ENCODE measurements around the gene TRAF4. TPM values are rescaled to one million over a fixed set of nuclear protein-coding genes. Genes with fewer than 3 reads are reported as not detected.

Gene TRAF4
- total and polyA plus RNA-seq, 9 of the 15 experiments (the other 6 are each of a cell fraction or from before 2014, with no cell fraction given) = 2.4 to 147 (median 72.4) TPM

- TF ChIP-seq TCF7 (IDR thresholded peaks at IDR 0.05; ENCODE audit: borderline replicate concordance) (no peak), SIX5 (IDR thresholded peaks at IDR 0.05; ENCODE audit: borderline replicate concordance in 1 of 2, insufficient read depth in 1 of 2, low read depth in 1 of 2, low read length in 2 of 2) (no peak), ZNF12 (CRISPR knock-in tag; IDR thresholded peaks at IDR 0.05) (no peak), ARID1B (IDR thresholded peaks at IDR 0.05) (peak; percentile 22), ZNF263 (CRISPR knock-in tag; IDR thresholded peaks at IDR 0.05; ENCODE audit: borderline replicate concordance) (no peak), HDGF (IDR thresholded peaks at IDR 0.05) (peak; percentile 77; the same call in 1 of the 2 replicates), GABPB2 (CRISPR knock-in tag; conservative IDR thresholded peaks at IDR 0.05) (no peak), ZBTB49 (CRISPR knock-in tag; IDR thresholded peaks at IDR 0.05; ENCODE audit: borderline replicate concordance) (no peak), GATA2 (CRISPR knock-in tag; IDR thresholded peaks at IDR 0.05) (0 out of 2 replicates have a peak, but pooled peaks have one; percentile 55), TBL1XR1 (IDR thresholded peaks at IDR 0.05; ENCODE audit: low read length in 2 of 2) (0 out of 4 replicates have a peak, but pooled peaks of 1 of the 2 experiments have one; percentile 41), CBFA2T3 (IDR thresholded peaks at IDR 0.05) (peak; percentile 13; the same call in 1 of the 2 replicates), BDP1 (IDR thresholded peaks at IDR 0.05; ENCODE audit: insufficient read depth, insufficient read length) (no peak), ZNF586 (CRISPR knock-in tag; conservative IDR thresholded peaks at IDR 0.05) (no peak), TCF3 (CRISPR knock-in tag; IDR thresholded peaks at IDR 0.05) (no peak), SRSF9 (IDR thresholded peaks at IDR 0.05; ENCODE audit: borderline replicate concordance, low read depth, low read length) (no peak), ZNF518B (CRISPR knock-in tag; IDR thresholded peaks at IDR 0.05) (no peak), PHF8 (IDR thresholded peaks at IDR 0.05; ENCODE audit: borderline replicate concordance, low read length) (peak; percentile 48; the same call in 1 of the 2 replicates), NR2C2 (CRISPR knock-in tag; IDR thresholded peaks at IDR 0.05) (no peak), NR2C2 (tag; IDR thresholded peaks at IDR 0.05) (no peak), ZNF197 (CRISPR knock-in tag; IDR thresholded peaks at IDR 0.05; ENCODE audit: low read depth) (peak; percentile 50; the same call in 1 of the 2 replicates), ARNT (IDR thresholded peaks at IDR 0.05) (peak in 1 of 2 experiments; percentile 24; a peak in 1 of 4 replicates)
- TF ChIP-seq, protein P1, sequence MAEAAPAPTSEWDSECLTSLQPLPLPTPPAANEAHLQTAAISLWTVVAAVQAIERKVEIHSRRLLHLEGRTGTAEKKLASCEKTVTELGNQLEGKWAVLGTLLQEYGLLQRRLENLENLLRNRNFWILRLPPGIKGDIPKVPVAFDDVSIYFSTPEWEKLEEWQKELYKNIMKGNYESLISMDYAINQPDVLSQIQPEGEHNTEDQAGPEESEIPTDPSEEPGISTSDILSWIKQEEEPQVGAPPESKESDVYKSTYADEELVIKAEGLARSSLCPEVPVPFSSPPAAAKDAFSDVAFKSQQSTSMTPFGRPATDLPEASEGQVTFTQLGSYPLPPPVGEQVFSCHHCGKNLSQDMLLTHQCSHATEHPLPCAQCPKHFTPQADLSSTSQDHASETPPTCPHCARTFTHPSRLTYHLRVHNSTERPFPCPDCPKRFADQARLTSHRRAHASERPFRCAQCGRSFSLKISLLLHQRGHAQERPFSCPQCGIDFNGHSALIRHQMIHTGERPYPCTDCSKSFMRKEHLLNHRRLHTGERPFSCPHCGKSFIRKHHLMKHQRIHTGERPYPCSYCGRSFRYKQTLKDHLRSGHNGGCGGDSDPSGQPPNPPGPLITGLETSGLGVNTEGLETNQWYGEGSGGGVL (CRISPR knock-in tag; IDR thresholded peaks at IDR 0.05) = no peak
These were observed 31.6 kb upstream of the TRAF4 start (continued) for GRCh38 chr17:28712032-28712704.

Data from K562 (cell line).